ENCODE results near the gene GLRB. TPM values are rescaled to one million over a fixed set of nuclear protein-coding genes. Genes with fewer than 3 reads are reported as not detected.

The GLRB gene
- total and polyA plus RNA-seq, 2 donors (not counting 1 experiment from before 2014, with no cell fraction given) = not detected

DNA sequence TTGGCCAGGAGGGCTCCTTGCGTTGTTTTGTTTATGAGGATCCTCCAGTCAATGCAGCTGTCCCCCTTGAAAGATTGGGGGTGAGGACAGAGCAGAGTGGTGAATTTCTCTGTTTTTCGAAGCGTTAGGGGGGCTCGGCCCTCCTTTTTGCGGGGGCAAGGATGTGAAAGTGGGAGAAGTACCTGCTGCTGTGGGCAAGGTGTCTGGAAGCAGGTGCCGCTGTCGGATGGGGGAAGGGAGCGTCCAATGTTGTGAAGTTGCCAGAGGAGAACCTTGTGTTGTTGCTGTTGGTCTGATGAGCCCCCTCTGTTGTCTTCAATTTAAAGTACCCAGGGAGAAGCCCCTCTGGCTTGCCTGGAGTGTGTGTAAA lies 613 bp downstream of the GLRB start:
- H3K4me2 ChIP-seq (replicated peaks; ENCODE audit: low read depth, low read length, poor library complexity, severe bottlenecking) = no peak overlapping the region
- 4% methylated on average over 7 of the region's 8 CpGs for WGBS (ENCODE audit: insufficient coverage)
- H3K4me1 ChIP-seq (ENCODE audit: control insufficient read depth in 2 of 2, insufficient read depth in 2 of 2, low read length in 2 of 2) = no peaks in the 10 kb centered on the region
- H3K9me3 ChIP-seq (ENCODE audit: control extremely low read depth in 1 of 3, control insufficient read depth in 2 of 3, insufficient read depth in 1 of 3, low read length in 2 of 3) = peaks cover 0 to 4% (median 0%) of the 10 kb centered on the region in 3 donors
- no peak overlapping the region for H2AFZ ChIP-seq (ENCODE audit: insufficient read depth, low read depth, low read length, poor library complexity, severe bottlenecking)
- Mint-ChIP-seq H3K4me1 (no peaks in the 10 kb centered on the region), H3K9me3 (ENCODE audit: insufficient read depth) (no peaks in the 10 kb centered on the region), H3K4me3 (no peak overlapping the region), H3K27ac (no peak overlapping the region), H3K27me3 (peaks cover 13% of the 10 kb centered on the region)
- TF ChIP-seq, protein P1, sequence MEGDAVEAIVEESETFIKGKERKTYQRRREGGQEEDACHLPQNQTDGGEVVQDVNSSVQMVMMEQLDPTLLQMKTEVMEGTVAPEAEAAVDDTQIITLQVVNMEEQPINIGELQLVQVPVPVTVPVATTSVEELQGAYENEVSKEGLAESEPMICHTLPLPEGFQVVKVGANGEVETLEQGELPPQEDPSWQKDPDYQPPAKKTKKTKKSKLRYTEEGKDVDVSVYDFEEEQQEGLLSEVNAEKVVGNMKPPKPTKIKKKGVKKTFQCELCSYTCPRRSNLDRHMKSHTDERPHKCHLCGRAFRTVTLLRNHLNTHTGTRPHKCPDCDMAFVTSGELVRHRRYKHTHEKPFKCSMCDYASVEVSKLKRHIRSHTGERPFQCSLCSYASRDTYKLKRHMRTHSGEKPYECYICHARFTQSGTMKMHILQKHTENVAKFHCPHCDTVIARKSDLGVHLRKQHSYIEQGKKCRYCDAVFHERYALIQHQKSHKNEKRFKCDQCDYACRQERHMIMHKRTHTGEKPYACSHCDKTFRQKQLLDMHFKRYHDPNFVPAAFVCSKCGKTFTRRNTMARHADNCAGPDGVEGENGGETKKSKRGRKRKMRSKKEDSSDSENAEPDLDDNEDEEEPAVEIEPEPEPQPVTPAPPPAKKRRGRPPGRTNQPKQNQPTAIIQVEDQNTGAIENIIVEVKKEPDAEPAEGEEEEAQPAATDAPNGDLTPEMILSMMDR (IDR thresholded peaks at IDR 0.05) = no peak
- no peak for TF ChIP-seq EZH2 (IDR thresholded peaks at IDR 0.05; ENCODE audit: borderline replicate concordance, insufficient read depth, low read depth, low read length, poor library complexity, severe bottlenecking)
- intact Hi-C loops (cut with micrococcal nuclease) = no loop called here
- no peaks in the 10 kb centered on the region for H4K20me1 ChIP-seq (ENCODE audit: control insufficient read depth, insufficient read depth, low read length, poor library complexity, severe bottlenecking)
- H3K9ac ChIP-seq (ENCODE audit: low read length) = no peak overlapping the region
- no peak for DNase-seq
- ChIA-PET CTCF (no interaction called here), POLR2A (no interaction called here)
- ATAC-seq (ENCODE audit: low read depth) = no peak
- H3K4me3 ChIP-seq (ENCODE audit: control extremely low read depth in 1 of 5, extremely low read depth in 1 of 5, insufficient read depth in 1 of 5, low read depth in 2 of 5, low read length in 4 of 5) = no peak overlapping the region
- H3K79me2 ChIP-seq (ENCODE audit: control insufficient read depth, insufficient read depth, low read length) = no peaks in the 10 kb centered on the region
- H3K27me3 ChIP-seq (replicated peaks in 1 of 4; ENCODE audit: control extremely low read depth in 1 of 4, control insufficient read depth in 3 of 4, insufficient read depth in 4 of 4, low read length in 3 of 4) = peaks cover 0 to 4% (median 0%) of the 10 kb centered on the region in 4 experiments
- no peaks in the 10 kb centered on the region for H3K36me3 ChIP-seq (replicated peaks in 1 of 2; ENCODE audit: control extremely low read depth in 1 of 2, control insufficient read depth in 1 of 2, extremely low read depth in 1 of 2, insufficient read depth in 2 of 2, low read length in 1 of 2)
- no peak overlapping the region for H3K27ac ChIP-seq (ENCODE audit: low read length in 2 of 2)

DNA sequence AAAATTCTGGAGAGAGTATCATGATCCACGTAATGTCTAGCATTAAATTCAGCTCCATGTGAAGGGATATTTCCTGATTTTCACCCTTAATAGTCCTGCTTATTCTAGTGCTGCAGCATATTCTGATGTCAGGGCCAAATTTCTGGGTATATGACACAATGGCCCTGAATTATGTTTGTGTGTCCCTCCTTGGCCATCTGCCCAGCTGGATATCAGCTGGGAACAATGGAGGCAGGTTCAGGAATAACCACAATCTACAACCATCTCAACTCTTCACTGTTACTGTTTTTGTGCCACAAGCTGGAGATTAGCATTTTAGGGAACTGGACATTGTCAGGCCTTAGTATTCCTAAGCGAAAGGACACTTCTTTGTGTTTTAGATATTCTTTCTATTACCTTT lies 3.5 kb downstream of the GLRB start:
- Histone ChIP-seq H3K4me1 (ENCODE audit: control insufficient read depth in 2 of 2, insufficient read depth in 2 of 2, low read length in 2 of 2) (no peaks in the 10 kb centered on the region), H3K9ac (ENCODE audit: low read length) (no peak overlapping the region), H3K79me2 (ENCODE audit: control insufficient read depth, insufficient read depth, low read length) (no peaks in the 10 kb centered on the region), H4K20me1 (ENCODE audit: control insufficient read depth, insufficient read depth, low read length, poor library complexity, severe bottlenecking) (no peaks in the 10 kb centered on the region), H3K36me3 (replicated peaks in 1 of 2; ENCODE audit: control extremely low read depth in 1 of 2, control insufficient read depth in 1 of 2, extremely low read depth in 1 of 2, insufficient read depth in 2 of 2, low read length in 1 of 2) (no peaks in the 10 kb centered on the region), H3K9me3 (ENCODE audit: control extremely low read depth in 1 of 3, control insufficient read depth in 2 of 3, insufficient read depth in 1 of 3, low read length in 2 of 3) (peaks cover 0 to 4% (median 0%) of the 10 kb centered on the region in 3 donors), H3K27me3 (replicated peaks in 1 of 4; ENCODE audit: control extremely low read depth in 1 of 4, control insufficient read depth in 3 of 4, insufficient read depth in 4 of 4, low read length in 3 of 4) (peaks cover 0 to 4% (median 0%) of the 10 kb centered on the region in 4 experiments), H3K27ac (ENCODE audit: low read length in 2 of 2) (no peak overlapping the region), H3K4me2 (replicated peaks; ENCODE audit: low read depth, low read length, poor library complexity, severe bottlenecking) (no peak overlapping the region), H3K4me3 (ENCODE audit: control extremely low read depth in 1 of 5, extremely low read depth in 1 of 5, insufficient read depth in 1 of 5, low read depth in 2 of 5, low read length in 4 of 5) (no peak overlapping the region), H2AFZ (ENCODE audit: insufficient read depth, low read depth, low read length, poor library complexity, severe bottlenecking) (no peak overlapping the region)
- ChIA-PET POLR2A (no interaction called here), CTCF (no interaction called here)
- intact Hi-C loops (cut with micrococcal nuclease) = no loop called here
- no peaks in the 10 kb centered on the region for H3K4me1 Mint-ChIP-seq
- no peaks in the 10 kb centered on the region for H3K9me3 Mint-ChIP-seq (ENCODE audit: insufficient read depth)
- no peak for TF ChIP-seq EZH2 (IDR thresholded peaks at IDR 0.05; ENCODE audit: borderline replicate concordance, insufficient read depth, low read depth, low read length, poor library complexity, severe bottlenecking)
- TF ChIP-seq, protein P1 (IDR thresholded peaks at IDR 0.05) = no peak
- no peak overlapping the region for H3K27ac Mint-ChIP-seq
- H3K27me3 Mint-ChIP-seq = peaks cover 10% of the 10 kb centered on the region
- 100% methylated on average over 1 of the region's 2 CpGs for WGBS (ENCODE audit: insufficient coverage)
- no peak overlapping the region for H3K4me3 Mint-ChIP-seq
- no peak for DNase-seq
- ATAC-seq (ENCODE audit: low read depth) = no peak
